ENCODE data around the gene CTU2. TPM values are rescaled to one million over a fixed set of nuclear protein-coding genes. Genes with fewer than 3 reads are reported as not detected.
A peak's percentile ranks its signal among the peaks of the same experiment; 100 is the strongest.

The CTU2 gene
- total RNA-seq, 2 experiments from 2014 or later = 46.1 to 48.1 TPM

DNA sequence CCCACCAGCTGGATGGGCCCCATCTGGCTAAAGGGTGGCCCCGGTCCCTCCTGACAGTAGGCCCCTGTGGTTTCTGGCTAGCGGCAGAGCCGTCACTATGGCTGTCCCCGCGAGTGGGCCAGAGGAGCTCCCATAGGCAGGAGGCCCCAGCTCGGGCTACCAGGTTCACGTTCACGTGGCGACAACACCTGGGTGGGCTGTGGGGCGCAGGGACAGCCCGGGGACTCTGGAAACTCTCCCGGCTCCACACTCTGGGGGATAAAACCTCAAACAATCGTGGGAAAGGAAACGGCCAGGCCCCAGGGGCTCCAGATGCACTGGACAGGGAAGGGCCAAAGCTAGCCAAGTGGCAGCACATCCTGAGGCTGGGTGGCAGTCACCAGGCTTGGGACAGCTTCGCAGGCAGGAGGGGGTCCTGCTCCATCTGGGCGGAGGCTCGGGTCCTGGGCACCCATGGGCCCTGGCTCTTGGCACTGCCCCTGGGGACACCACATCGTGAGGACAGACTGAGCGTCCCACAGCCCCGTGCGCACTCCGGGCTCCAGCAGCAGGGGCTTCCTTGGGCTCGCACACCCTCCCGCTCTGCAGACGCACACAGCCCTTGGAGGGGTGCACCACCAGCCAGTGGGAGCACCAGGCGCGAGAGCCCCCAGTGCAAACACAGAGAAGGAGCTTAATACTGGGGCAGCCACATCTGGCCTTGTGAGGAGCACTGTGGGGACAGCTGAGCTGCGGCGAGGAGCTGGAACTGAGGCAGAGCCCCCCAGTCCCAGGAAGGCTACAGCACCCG is 4.5 kb upstream of the CTU2 start:
- Mint-ChIP-seq H3K36me3 (ENCODE audit: low read depth) (peaks cover 26% of the 10 kb centered on the region), H3K9me3 (no peaks in the 10 kb centered on the region), H3K4me1 (ENCODE audit: low read depth) (peaks cover 71% of the 10 kb centered on the region), H3K27ac (peak overlapping the region; percentile 98), H3K27me3 (ENCODE audit: low read depth) (no peaks in the 10 kb centered on the region), H3K4me3 (peak overlapping the region; percentile 84)
- DNase-seq = peak; percentile 26
- CTCF ChIA-PET = interaction anchor here (0.6 to 1.7 kb wide), 3 partner anchors 17 to 101 kb away, joined by 3 to 7 read pairs (median 5); no protein-coding TSS in a partner anchor
- intact Hi-C loops (cut with micrococcal nuclease) = loop anchor here (1.0 to 10.0 kb wide), 9 partner anchors 15 to 393 kb away; partner anchors contain the start of genes ACSF3, CDT1, CYBA and IL17C

DNA sequence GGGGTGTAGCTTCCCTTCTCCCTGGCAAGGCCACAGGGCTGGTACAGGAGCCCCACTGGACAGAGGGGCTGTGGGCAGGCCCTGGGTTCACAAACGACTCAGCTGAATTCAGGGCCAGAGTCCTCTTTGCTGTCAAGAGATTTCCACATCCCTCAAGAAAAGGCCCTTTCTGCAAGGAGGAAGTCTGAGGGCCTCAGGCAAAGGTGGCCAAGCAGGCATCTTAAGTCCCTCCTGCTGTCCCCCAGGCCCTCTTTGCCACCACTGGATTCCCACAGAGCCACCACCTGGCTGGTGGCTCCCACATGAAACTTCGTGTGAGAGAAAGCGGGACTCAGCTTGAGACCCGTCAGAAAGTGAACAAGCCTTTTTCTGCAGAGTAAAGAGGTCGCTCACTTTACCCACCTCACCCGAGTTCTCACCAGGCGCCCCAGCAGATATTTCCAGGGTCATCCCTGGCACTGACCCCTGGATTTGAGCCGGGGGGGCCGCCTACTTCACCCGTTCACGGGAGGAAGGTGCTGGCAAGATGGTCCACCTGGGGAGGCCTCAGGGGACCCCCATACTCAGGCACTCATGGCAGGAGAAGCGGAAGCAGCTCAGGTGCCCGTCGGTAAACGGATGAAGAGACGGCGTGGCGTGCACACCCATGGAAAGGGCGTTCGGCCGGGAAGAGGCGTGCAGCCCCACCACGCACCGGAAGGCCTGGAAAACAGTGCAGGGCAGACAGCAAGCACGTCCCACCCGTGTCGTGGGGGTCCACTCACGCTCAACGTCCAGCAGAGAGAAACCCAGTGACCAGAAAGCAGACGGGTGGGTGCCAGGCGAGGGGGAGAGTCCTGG is 3.7 kb upstream of the CTU2 start:
- CTCF ChIA-PET = interaction anchor here (0.6 to 2.0 kb wide), 4 partner anchors 18 to 100 kb away, joined by 3 to 10 read pairs (median 6); no protein-coding TSS in a partner anchor
- Mint-ChIP-seq H3K27ac (peak overlapping the region; percentile 98), H3K27me3 (ENCODE audit: low read depth) (no peaks in the 10 kb centered on the region), H3K9me3 (no peaks in the 10 kb centered on the region), H3K36me3 (ENCODE audit: low read depth) (peaks cover 27% of the 10 kb centered on the region), H3K4me1 (ENCODE audit: low read depth) (peaks cover 78% of the 10 kb centered on the region), H3K4me3 (peak overlapping the region; percentile 84)
- intact Hi-C loops (cut with micrococcal nuclease) = loop anchor here (5.0 to 10.0 kb wide), 3 partner anchors 65 to 392 kb away; partner anchors contain the start of genes ACSF3, CDT1 and IL17C
- DNase-seq = peak; percentile 49

DNA sequence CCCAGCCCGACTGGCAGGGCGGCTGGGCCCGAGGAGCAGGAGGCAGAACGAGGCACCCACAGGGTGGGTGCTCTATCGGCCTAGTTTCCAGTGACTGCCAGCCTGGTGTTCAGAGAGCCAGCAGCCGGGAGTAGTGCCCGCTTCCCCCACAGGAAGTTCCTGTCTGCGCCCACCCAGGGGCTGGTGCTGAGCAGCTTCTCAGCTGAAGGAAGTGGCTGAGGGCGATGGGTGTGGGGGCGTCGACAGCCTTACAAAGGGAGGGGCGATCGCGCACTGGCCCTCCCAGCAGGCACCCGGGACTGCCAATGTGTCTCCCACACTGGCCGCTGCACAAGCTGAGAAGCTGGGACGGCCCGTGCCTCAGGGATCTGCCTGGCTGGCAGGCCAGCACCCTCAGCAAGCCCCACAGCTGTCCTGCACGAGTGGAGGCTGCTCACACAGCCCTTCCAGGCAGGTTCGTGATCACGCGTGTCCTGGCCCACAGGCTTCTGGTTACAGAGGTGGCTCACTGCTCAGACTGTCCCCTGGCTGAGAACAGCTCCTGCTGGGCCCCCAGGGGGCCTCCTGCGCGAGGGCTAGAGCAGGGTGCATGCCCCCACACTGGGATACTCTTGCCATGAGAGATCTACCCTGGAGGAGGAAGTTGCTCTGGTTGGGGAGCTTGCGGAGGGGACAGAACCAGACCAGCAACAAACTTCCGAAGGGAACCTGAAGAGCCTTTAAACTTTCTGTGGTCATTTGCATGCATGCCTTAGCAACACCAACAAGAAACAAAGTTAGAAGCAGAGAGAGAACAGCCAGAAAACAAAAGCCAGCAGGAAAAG is 2.6 kb upstream of the CTU2 start:
- H3K27ac Mint-ChIP-seq = peak overlapping the region; percentile 98
- H3K4me1 Mint-ChIP-seq (ENCODE audit: low read depth) = peaks cover 75% of the 10 kb centered on the region
- CTCF ChIA-PET = interaction anchor here (0.7 to 2.0 kb wide), 2 partner anchors 23 to 108 kb away, joined by 3 to 10 read pairs; partner anchors contain the start of gene APRT
- no peaks in the 10 kb centered on the region for H3K9me3 Mint-ChIP-seq
- intact Hi-C loops (cut with micrococcal nuclease) = loop anchor here (5.0 to 10.0 kb wide), 3 partner anchors 66 to 391 kb away; partner anchors contain the start of genes ACSF3, CDT1 and IL17C
- peak; percentile 73 for DNase-seq
- peaks cover 19% of the 10 kb centered on the region for H3K36me3 Mint-ChIP-seq (ENCODE audit: low read depth)
- no peaks in the 10 kb centered on the region for H3K27me3 Mint-ChIP-seq (ENCODE audit: low read depth)
- H3K4me3 Mint-ChIP-seq = peak overlapping the region; percentile 84

DNA sequence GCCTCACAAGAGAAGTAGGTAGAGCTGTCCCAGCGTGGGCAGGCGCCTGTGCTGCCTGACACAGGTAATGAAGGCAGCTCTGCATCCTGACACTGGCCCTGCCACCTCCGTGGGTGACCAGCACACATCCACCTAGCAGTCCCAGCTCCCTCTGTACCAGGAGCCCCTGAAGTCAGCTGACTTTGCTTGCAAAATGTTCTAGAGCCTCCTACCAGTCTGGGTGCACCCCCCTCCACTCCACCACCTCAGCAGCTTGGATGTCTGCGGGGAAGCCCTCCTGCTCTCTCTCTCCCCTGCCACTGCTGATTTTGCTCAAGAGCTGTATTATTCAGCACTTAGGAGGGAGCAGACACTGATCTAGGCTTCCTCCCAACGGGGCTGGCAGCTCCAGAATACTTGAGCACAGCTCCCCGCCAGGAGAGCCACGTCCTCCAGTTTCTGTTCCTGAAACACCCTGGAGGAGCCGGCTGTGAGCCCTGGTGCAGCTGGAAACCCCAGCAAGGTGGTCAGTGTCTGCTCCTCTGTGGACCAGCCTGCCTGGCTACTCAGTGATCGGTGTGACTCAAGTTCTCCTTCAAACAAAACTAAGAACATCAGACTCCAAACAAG is 1.1 kb upstream of the CTU2 start:
- DNase-seq = peak; percentile 64
- H3K9me3 Mint-ChIP-seq = no peaks in the 10 kb centered on the region
- H3K27me3 Mint-ChIP-seq (ENCODE audit: low read depth) = no peaks in the 10 kb centered on the region
- CTCF ChIA-PET = interaction anchor here (0.8 to 1.3 kb wide), 5 partner anchors 13 to 153 kb away, joined by 3 to 6 read pairs (median 5); no protein-coding TSS in a partner anchor
- peak overlapping the region; percentile 84 for H3K4me3 Mint-ChIP-seq
- peak overlapping the region; percentile 74 for H3K27ac Mint-ChIP-seq
- peaks cover 15% of the 10 kb centered on the region for H3K36me3 Mint-ChIP-seq (ENCODE audit: low read depth)
- intact Hi-C loops (cut with micrococcal nuclease) = loop anchor here (1.0 to 10.0 kb wide), 2 partner anchors 135 to 390 kb away; partner anchors contain the start of genes ACSF3 and ZC3H18
- H3K4me1 Mint-ChIP-seq (ENCODE audit: low read depth) = peaks cover 63% of the 10 kb centered on the region

DNA sequence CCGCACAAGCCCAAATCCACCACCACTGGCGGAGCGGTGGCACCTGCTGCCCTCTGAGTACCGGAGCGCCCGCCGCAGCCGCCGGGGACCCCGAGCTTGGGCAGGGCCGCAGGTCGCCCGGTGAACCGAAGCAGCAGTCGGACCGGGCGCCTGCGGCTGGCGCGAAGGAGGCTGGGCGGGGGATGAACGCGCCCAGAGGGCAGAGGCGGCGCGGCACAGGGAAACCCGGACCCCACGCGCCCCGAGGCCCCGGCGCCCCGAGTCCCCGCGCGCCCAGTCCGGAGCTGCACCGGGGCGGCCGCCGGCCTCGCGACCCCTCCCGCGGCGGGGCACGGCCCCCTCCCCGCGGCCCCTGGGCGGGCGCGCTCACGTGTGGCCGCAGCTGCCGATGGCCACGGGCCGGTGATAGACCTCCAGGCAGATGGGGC is 488 bp upstream of the CTU2 start:
- peak overlapping the region; percentile 74 for H3K27ac Mint-ChIP-seq
- peak overlapping the region; percentile 84 for H3K4me3 Mint-ChIP-seq
- intact Hi-C loops (cut with micrococcal nuclease) = loop anchor here (1.0 to 10.0 kb wide), 6 partner anchors 43 to 389 kb away; partner anchors contain the start of genes ACSF3, CYBA, MVD and TRAPPC2L
- peak; percentile 25 for DNase-seq
- H3K27me3 Mint-ChIP-seq (ENCODE audit: low read depth) = no peaks in the 10 kb centered on the region
- peaks cover 59% of the 10 kb centered on the region for H3K4me1 Mint-ChIP-seq (ENCODE audit: low read depth)
- no peaks in the 10 kb centered on the region for H3K9me3 Mint-ChIP-seq
- CTCF ChIA-PET = interaction anchor here (1.0 to 1.3 kb wide), 3 partner anchors 24 to 152 kb away, joined by 5 to 6 read pairs (median 5); no protein-coding TSS in a partner anchor
- H3K36me3 Mint-ChIP-seq (ENCODE audit: low read depth) = peaks cover 15% of the 10 kb centered on the region

DNA sequence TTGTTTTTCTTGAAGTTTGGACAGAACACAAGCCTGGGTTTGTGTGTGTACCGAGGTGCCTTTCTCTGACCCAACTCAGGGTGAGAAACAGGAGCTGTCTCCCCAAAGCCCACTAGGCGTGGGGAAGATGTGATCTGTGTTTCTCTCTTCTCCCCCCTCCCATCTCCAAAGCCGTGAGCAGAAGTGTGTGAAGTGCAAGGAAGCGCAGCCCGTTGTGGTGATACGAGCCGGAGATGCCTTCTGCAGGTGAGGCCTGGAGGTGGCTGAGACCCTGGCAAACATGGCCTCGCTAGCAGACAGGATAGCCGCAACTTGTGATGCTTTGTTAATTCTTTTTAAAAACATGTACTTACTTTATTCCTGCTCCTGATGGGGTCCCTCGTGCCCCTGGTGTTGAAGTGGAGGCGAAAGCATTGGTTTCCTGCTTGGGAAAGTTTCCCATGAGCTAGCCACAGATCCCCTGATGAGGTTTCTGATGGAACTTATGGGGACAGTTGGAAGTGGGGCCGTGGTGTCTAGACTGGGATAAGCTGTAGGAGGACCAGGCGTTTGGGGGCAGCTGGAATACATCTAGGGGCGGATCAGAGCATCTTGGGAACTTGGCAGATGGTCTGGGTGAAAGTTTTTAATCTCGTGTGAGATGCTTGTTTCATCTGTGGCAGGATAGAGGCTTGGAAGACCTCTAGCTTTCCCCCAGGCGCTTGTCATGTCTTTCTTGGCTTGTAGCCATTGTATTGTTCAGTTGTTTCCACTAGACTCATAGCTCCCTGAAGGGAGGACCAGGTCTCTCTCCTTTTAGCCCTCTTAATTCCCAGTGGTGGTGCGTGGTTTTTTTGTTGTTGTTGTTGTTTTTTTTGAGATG is 893 bp downstream of the CTU2 start:
- intact Hi-C loops (cut with micrococcal nuclease) = loop anchor here (1.0 to 10.0 kb wide), 5 partner anchors 44 to 388 kb away; partner anchors contain the start of genes ACSF3, CYBA, MVD and TRAPPC2L
- Mint-ChIP-seq H3K27ac (peak overlapping the region; percentile 77), H3K9me3 (no peaks in the 10 kb centered on the region), H3K27me3 (ENCODE audit: low read depth) (no peaks in the 10 kb centered on the region), H3K36me3 (ENCODE audit: low read depth) (peaks cover 12% of the 10 kb centered on the region), H3K4me3 (peak overlapping the region; percentile 82), H3K4me1 (ENCODE audit: low read depth) (peaks cover 52% of the 10 kb centered on the region)
- no peak for DNase-seq
- CTCF ChIA-PET = interaction anchor here (0.7 to 1.2 kb wide), 3 partner anchors 12 to 104 kb away, joined by 3 read pairs; no protein-coding TSS in a partner anchor

DNA sequence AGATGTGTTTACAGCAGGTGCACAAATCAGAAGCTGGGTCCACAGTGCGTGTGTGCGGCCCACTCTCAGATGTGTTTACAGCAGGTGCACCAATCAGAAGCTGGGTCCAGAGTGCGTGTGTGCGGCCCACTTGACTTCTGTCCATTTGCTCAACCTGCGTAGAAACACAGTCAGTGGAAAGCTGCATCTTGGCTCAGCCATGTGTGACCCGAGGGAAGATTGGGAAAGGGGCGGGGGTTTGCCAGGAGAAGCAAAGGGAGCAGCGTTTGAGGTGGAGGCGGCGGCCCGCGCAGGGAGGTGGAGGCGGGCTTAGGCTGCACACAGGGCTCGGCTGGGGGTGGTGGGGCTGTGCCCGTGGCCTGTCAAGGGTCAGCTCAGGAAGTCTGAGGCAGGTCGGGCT is 4.3 kb downstream of the CTU2 start:
- intact Hi-C loops (cut with micrococcal nuclease) = no loop called here
- CTCF ChIA-PET = interaction anchor here (1.1 kb wide), 1 partner anchor 27 kb away, joined by 3 read pairs; no protein-coding TSS in a partner anchor
- peaks cover 4% of the 10 kb centered on the region for H3K36me3 Mint-ChIP-seq (ENCODE audit: low read depth)
- H3K27me3 Mint-ChIP-seq (ENCODE audit: low read depth) = no peaks in the 10 kb centered on the region
- H3K4me3 Mint-ChIP-seq = no peak overlapping the region
- DNase-seq = no peak
- peaks cover 19% of the 10 kb centered on the region for H3K4me1 Mint-ChIP-seq (ENCODE audit: low read depth)
- no peaks in the 10 kb centered on the region for H3K9me3 Mint-ChIP-seq
- no peak overlapping the region for H3K27ac Mint-ChIP-seq

DNA sequence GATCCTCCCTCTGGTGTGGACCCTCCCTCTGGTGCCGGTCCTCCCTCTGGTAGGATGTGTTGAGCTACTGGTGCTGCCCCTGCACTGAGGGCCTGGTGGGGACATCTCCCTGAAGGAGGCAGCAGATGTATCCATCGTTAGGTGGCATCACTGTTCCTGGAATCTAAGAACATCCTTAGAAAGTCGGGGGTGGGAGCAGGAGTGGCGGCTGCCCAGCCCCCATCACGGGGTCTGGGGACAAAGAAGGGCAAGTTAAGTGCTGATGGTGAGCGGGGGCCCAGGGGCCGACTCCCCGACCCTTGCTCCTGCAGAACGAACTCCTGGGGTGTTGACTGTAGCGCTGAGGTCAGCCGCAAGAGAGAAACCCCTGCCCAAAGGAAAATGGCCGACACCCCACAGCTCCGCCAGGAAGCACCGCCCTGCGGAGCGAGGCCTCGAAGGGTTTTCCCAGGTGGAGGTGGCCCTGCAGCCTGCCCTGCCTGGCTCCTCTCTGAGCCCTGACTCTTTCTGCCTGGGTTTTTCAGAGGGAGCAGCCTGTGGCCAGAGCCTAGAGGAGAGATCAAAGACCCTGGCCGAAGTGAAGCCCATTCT is 5.5 kb downstream of the CTU2 start:
- no peaks in the 10 kb centered on the region for H3K27me3 Mint-ChIP-seq (ENCODE audit: low read depth)
- CTCF ChIA-PET = no interaction called here
- H3K4me3 Mint-ChIP-seq = no peak overlapping the region
- no peak overlapping the region for H3K27ac Mint-ChIP-seq
- no peak for DNase-seq
- peaks cover 6% of the 10 kb centered on the region for H3K36me3 Mint-ChIP-seq (ENCODE audit: low read depth)
- intact Hi-C loops (cut with micrococcal nuclease) = no loop called here
- H3K9me3 Mint-ChIP-seq = no peaks in the 10 kb centered on the region
- peaks cover 19% of the 10 kb centered on the region for H3K4me1 Mint-ChIP-seq (ENCODE audit: low read depth)

DNA sequence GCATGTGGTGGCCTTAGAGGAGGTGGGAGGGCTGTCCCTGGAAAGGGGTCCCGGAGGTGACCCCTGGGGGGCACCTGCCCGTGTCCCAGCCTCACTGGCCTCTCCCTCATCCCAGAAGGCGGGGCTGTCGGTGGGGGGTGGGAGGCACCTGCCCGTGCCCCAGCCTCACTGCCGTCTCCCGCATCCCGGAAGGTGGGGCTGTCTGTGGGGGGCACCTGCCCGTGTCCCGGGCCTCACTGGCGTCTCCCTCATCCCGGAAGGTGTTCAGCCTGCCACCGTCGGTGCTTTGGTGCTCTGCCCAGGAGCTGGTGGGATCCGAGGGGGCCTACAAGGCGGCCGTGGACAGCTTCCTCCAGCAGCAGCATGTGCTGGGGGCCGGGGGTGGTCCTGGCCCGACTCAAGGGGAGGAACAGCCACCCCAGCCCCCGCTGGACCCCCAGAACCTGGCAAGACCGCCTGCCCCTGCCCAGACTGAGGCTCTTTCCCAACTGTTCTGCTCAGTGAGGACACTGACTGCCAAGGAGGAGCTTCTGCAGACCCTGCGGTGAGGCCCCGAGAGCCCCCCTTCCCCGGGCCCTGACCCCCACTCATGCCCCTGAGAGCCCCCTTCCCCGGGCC is 6.2 kb downstream of the CTU2 start:
- Mint-ChIP-seq H3K4me1 (ENCODE audit: low read depth) (peaks cover 13% of the 10 kb centered on the region), H3K27me3 (ENCODE audit: low read depth) (no peaks in the 10 kb centered on the region), H3K36me3 (ENCODE audit: low read depth) (peaks cover 9% of the 10 kb centered on the region), H3K4me3 (no peak overlapping the region), H3K9me3 (no peaks in the 10 kb centered on the region), H3K27ac (no peak overlapping the region)
- CTCF ChIA-PET = no interaction called here
- intact Hi-C loops (cut with micrococcal nuclease) = no loop called here
- no peak for DNase-seq

DNA sequence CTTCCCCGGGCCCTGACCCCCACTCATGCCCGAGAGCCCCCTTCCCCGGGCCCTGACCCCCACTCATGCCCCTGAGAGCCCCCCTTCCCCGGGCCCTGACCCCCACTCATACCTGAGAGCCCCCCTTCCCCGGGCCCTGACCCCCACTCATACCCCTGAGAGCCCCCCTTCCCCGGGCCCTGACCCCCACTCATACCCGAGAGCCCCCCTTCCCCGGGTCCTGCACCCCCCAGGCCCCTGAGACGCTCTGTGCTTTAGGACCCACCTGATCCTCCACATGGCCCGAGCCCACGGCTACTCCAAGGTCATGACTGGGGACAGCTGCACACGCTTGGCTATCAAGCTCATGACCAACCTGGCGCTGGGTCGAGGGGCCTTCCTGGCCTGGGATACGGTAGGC is 6.8 kb downstream of the CTU2 start:
- Mint-ChIP-seq H3K4me1 (ENCODE audit: low read depth) (peaks cover 7% of the 10 kb centered on the region), H3K27ac (no peak overlapping the region), H3K27me3 (ENCODE audit: low read depth) (no peaks in the 10 kb centered on the region), H3K4me3 (no peak overlapping the region), H3K36me3 (ENCODE audit: low read depth) (peaks cover 11% of the 10 kb centered on the region), H3K9me3 (no peaks in the 10 kb centered on the region)
- CTCF ChIA-PET = no interaction called here
- intact Hi-C loops (cut with micrococcal nuclease) = no loop called here
- no peak for DNase-seq
